Mesenchymal stem cell (in vitro differentiated cells and primary cell): ENCODE results near the gene FAHD1.

Experiments
- DNase-seq: peaks from one replicate; pipeline ENCODE4 v3.0.0-alpha.2; 2013
- H2AFZ ChIP-seq: one replicate; pipeline ENCODE4 v1.6.1; 2013; ENCODE audit warnings: low read depth, mild to moderate bottlenecking, control low read depth, inconsistent platforms, low read length, moderate library complexity
- H2AK5ac ChIP-seq: 2 replicates; pipeline ENCODE4 v1.6.1; 2013; ENCODE audit warnings: low read length, moderate library complexity, mild to moderate bottlenecking, inconsistent platforms; ENCODE audit not compliant: severe bottlenecking
- H2BK120ac ChIP-seq: one replicate; pipeline ENCODE4 v1.6.1; 2013; ENCODE audit warnings: low read depth, mild to moderate bottlenecking, inconsistent platforms, low read length, moderate library complexity
- H2BK12ac ChIP-seq, 2 experiments: one replicate each; pipeline ENCODE4 v1.6.1; 2013; ENCODE audit warnings: inconsistent platforms in 2 of 2, low read length in 2 of 2, mild to moderate bottlenecking in 2 of 2, moderate library complexity in 2 of 2, control low read depth in 1 of 2
- H2BK15ac ChIP-seq: one replicate; pipeline ENCODE4 v1.6.1; 2013; ENCODE audit warnings: mild to moderate bottlenecking, low read depth, inconsistent platforms; ENCODE audit not compliant: poor library complexity, severe bottlenecking
- H2BK5ac ChIP-seq: 2 replicates; pipeline ENCODE4 v1.6.1; 2013; ENCODE audit warnings: low read depth, mild to moderate bottlenecking, low read length, control low read depth, inconsistent platforms; ENCODE audit not compliant: poor library complexity, severe bottlenecking
- H3K14ac ChIP-seq, 2 experiments: one replicate each; pipeline ENCODE4 v1.6.1; 2013; ENCODE audit warnings: inconsistent platforms in 2 of 2, low read length in 2 of 2, control low read depth in 1 of 2, mild to moderate bottlenecking in 1 of 2, moderate library complexity in 1 of 2
- H3K18ac ChIP-seq, 2 experiments: one replicate each; pipeline ENCODE4 v1.6.1; 2013; ENCODE audit warnings: inconsistent platforms in 2 of 2, low read length in 2 of 2, control low read depth in 1 of 2, low read depth in 1 of 2, mild to moderate bottlenecking in 1 of 2
- H3K23ac ChIP-seq, 2 experiments: one replicate each; pipeline ENCODE4 v1.6.1; 2013; ENCODE audit warnings: inconsistent platforms in 2 of 2, low read length in 2 of 2, mild to moderate bottlenecking in 2 of 2, moderate library complexity in 2 of 2, control low read depth in 1 of 2
- H3K27ac ChIP-seq: 2 replicates; pipeline ENCODE4 v1.5.1; 2013; ENCODE audit warnings: mild to moderate bottlenecking, moderate library complexity, low read length, control low read depth, inconsistent platforms; ENCODE audit not compliant: poor library complexity, severe bottlenecking
- H3K27me3 ChIP-seq, 2 experiments: 2 replicates each; pipeline versions ENCODE4 v1.6.1 to v1.7.0; 2013; ENCODE audit warnings: low read length in 2 of 2, mild to moderate bottlenecking in 2 of 2, moderate library complexity in 2 of 2, control low read depth in 1 of 2, inconsistent platforms in 1 of 2; ENCODE audit not compliant: control insufficient read depth in 1 of 2, insufficient read depth in 1 of 2
- H3K36me3 ChIP-seq, 2 experiments: 2 replicates each; pipeline versions ENCODE4 v1.6.1 to v1.7.0; 2013; ENCODE audit warnings: low read length in 2 of 2, control low read depth in 1 of 2, inconsistent platforms in 1 of 2, low read depth in 1 of 2, mild to moderate bottlenecking in 1 of 2; ENCODE audit not compliant: insufficient read depth in 2 of 2, control insufficient read depth in 1 of 2
- H3K4ac ChIP-seq, 2 experiments: one replicate each; pipeline ENCODE4 v1.6.1; 2013; ENCODE audit warnings: inconsistent platforms in 2 of 2, low read length in 2 of 2, mild to moderate bottlenecking in 2 of 2, moderate library complexity in 2 of 2, control low read depth in 1 of 2, low read depth in 1 of 2
- H3K4me1 ChIP-seq: 2 replicates; pipeline ENCODE4 v1.6.1; 2013; ENCODE audit warnings: low read depth, low read length, control low read depth; ENCODE audit not compliant: control insufficient read depth, insufficient read depth
- H3K4me2 ChIP-seq: 2 replicates; pipeline ENCODE4 v1.6.1; 2013; ENCODE audit warnings: low read length, mild to moderate bottlenecking, inconsistent platforms; ENCODE audit not compliant: poor library complexity, severe bottlenecking
- H3K4me3 ChIP-seq, 2 experiments: 2 replicates each; pipeline versions ENCODE4 v1.5.1 to v1.7.0; 2013; ENCODE audit warnings: low read length in 2 of 2, mild to moderate bottlenecking in 2 of 2, control low read depth in 1 of 2, low read depth in 1 of 2; ENCODE audit not compliant: insufficient read depth in 1 of 2
- H3K79me1 ChIP-seq: replicated peaks from 2 replicates; pipeline ENCODE4 v1.6.1; 2013; ENCODE audit warnings: mild to moderate bottlenecking, control low read depth, low read length, inconsistent platforms; ENCODE audit not compliant: poor library complexity, severe bottlenecking
- H3K9ac ChIP-seq: 2 replicates; pipeline ENCODE4 v1.7.0; 2013; ENCODE audit warnings: mild to moderate bottlenecking, low read length, moderate library complexity
- H3K9me3 ChIP-seq: 2 replicates; pipeline ENCODE4 v1.7.0; 2013; ENCODE audit warnings: mild to moderate bottlenecking, low read length; ENCODE audit not compliant: control insufficient read depth
- H4K8ac ChIP-seq: one replicate; pipeline ENCODE4 v1.6.1; 2013; ENCODE audit warnings: inconsistent platforms, mild to moderate bottlenecking, low read length, moderate library complexity
- H4K91ac ChIP-seq: one replicate; pipeline ENCODE4 v1.6.1; 2013; ENCODE audit warnings: mild to moderate bottlenecking, low read length, inconsistent platforms
- WGBS: methylation state at CpG from one replicate; pipeline ENCODE4 v1.1.7; 2013; ENCODE audit warnings: mixed read lengths; 5-methylcytosine and 5-hydroxymethylcytosine counted together

Gene FAHD1

GRCh38 chr16:1820096-1820945, 6.7 kb upstream of the FAHD1 start:
- Histone ChIP-seq H3K27ac (no peak overlapping the region), H2BK12ac (no peak overlapping the region), H3K4ac (no peak overlapping the region), H2BK5ac (no peak overlapping the region), H3K36me3 (peaks cover 32 to 71% of the 10 kb centered on the region in 2 experiments), H3K9ac (no peak overlapping the region), H2AFZ (no peak overlapping the region), H3K4me2 (no peak overlapping the region), H4K91ac (no peak overlapping the region), H3K18ac (no peak overlapping the region), H3K27me3 (no peaks in the 10 kb centered on the region), H2AK5ac (no peak overlapping the region), H3K4me3 (no peak overlapping the region), H3K4me1 (peaks cover 6% of the 10 kb centered on the region), H3K9me3 (no peaks in the 10 kb centered on the region), H3K79me1 (peaks cover 41% of the 10 kb centered on the region), H3K14ac (no peak overlapping the region), H4K8ac (no peak overlapping the region), H3K23ac (no peak overlapping the region), H2BK15ac (no peak overlapping the region), H2BK120ac (no peak overlapping the region)
- 94% methylated on average over 25 of the region's 25 CpGs for WGBS
- no peak for DNase-seq

DNA sequence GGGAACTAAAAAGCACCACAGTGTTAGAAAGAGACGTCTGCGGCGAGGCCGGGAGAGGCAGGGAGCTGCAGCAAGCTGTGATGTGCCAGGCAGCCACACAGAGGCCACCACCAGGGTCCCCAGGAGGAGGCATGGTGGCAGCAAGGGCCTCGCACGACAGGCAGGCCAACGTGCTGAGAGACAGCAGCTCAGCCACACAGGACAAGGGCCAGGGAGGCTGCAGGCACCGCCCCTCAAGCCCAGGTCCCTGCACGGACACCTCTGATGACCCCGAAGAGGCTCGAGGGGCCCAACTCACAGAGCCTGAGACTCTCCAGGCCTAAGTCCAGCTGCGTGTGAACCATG, 6.1 kb upstream of the FAHD1 start:
- no peak overlapping the region for H3K4ac ChIP-seq
- H2AK5ac ChIP-seq, result no peak overlapping the region
- no peak overlapping the region for H4K8ac ChIP-seq
- H3K4me2 ChIP-seq, result no peak overlapping the region
- DNase-seq, result no peak
- no peak overlapping the region for H3K4me3 ChIP-seq
- H3K9me3 ChIP-seq, result no peaks in the 10 kb centered on the region
- no peak overlapping the region for H3K14ac ChIP-seq
- H3K23ac ChIP-seq, result no peak overlapping the region
- 92% methylated on average over 12 of the region's 12 CpGs for WGBS
- H3K18ac ChIP-seq, result no peak overlapping the region
- no peak overlapping the region for H3K9ac ChIP-seq
- H4K91ac ChIP-seq, result no peak overlapping the region
- H2AFZ ChIP-seq, result no peak overlapping the region
- H2BK12ac ChIP-seq, result no peak overlapping the region
- no peak overlapping the region for H3K27ac ChIP-seq
- H3K27me3 ChIP-seq, result no peaks in the 10 kb centered on the region
- H3K79me1 ChIP-seq, result peaks cover 43% of the 10 kb centered on the region
- no peak overlapping the region for H2BK5ac ChIP-seq
- no peak overlapping the region for H2BK120ac ChIP-seq
- H2BK15ac ChIP-seq, result no peak overlapping the region
- H3K36me3 ChIP-seq, result peaks cover 28 to 68% of the 10 kb centered on the region in 2 experiments
- H3K4me1 ChIP-seq, result peaks cover 12% of the 10 kb centered on the region

DNA sequence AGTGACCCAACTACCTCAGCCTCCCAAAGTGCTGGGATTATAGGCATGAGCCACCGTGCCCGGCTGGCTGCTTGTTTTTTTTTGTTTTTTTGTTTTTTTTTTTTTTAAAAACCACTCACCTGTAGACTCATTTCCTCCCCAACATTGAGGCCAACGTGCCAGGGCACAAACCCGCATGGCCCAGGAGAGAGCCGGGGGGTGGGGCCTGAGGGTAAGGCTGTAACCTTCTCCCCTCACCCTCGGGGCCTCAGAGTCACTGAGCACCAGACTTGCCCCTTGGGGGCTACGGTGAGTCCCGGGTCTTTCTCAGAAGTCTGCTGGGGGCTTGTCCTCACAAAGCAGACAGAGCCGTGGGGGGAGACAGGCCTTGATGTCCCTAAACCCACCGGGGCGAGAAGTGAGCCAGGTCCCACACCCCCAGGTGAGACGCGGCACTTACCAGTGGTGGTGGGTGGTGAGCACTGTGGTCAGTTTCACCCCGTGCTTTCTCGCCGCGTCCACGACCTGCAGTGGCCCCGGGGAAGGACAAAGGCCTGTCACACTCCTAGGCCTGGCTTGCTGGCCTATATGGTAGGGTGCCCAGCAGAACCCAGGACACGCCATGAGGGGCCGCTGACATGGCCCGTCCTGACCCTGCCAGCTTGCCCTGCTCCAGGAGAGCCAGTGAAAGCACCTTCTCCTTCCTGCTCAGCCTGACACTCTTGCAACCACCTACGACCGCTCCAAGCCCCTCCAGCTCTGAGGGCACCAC, 5.0 kb upstream of the FAHD1 start:
- Histone ChIP-seq H3K18ac (no peak overlapping the region), H2BK12ac (no peak overlapping the region), H3K23ac (no peak overlapping the region), H3K4me3 (no peak overlapping the region), H3K27me3 (no peaks in the 10 kb centered on the region), H2BK5ac (no peak overlapping the region), H3K14ac (no peak overlapping the region), H4K91ac (no peak overlapping the region), H2AK5ac (no peak overlapping the region), H3K27ac (no peak overlapping the region), H2BK15ac (no peak overlapping the region), H2BK120ac (no peak overlapping the region), H3K4me1 (peaks cover 14% of the 10 kb centered on the region), H3K79me1 (peaks cover 43% of the 10 kb centered on the region), H2AFZ (no peak overlapping the region), H4K8ac (no peak overlapping the region), H3K4me2 (no peak overlapping the region), H3K9ac (no peak overlapping the region), H3K36me3 (peaks cover 20 to 58% of the 10 kb centered on the region in 2 experiments), H3K4ac (no peak overlapping the region), H3K9me3 (no peaks in the 10 kb centered on the region)
- DNase-seq, result no peak
- whole genome bisulfite sequencing, result 97% methylated on average over 22 of the region's 24 CpGs

DNA sequence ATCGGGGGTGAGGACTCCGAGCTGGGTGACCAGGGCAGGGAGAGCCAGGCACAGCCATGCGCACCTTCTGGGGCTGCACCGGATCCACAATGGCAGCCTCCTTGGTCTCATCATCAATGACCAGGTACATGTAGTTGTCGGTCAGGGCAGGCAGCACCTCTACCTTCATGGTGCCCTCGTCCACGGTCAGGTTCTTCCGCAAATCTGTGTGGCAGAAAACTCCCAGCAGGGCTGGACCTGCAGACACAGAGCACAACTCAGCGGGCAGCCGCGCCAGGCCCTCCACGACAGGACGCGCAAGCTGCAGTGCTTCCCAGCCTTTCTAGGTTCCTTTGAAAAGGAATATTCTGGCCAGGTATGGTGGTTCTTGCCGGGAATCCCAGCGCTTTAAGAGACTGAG, 4.2 kb upstream of the FAHD1 start:
- WGBS, result 99% methylated on average over 16 of the region's 16 CpGs

More for the DNA sequence above, 4.2 kb upstream of the FAHD1 start:
- Histone ChIP-seq H3K23ac (no peak overlapping the region), H3K27ac (no peak overlapping the region), H3K36me3 (peaks cover 20 to 50% of the 10 kb centered on the region in 2 experiments), H3K9me3 (no peaks in the 10 kb centered on the region), H3K9ac (no peak overlapping the region), H2AK5ac (no peak overlapping the region), H4K91ac (no peak overlapping the region), H3K4me2 (no peak overlapping the region), H2AFZ (no peak overlapping the region), H2BK5ac (no peak overlapping the region), H3K4me3 (no peak overlapping the region), H4K8ac (no peak overlapping the region), H3K4ac (no peak overlapping the region), H3K79me1 (peaks cover 38% of the 10 kb centered on the region), H3K18ac (no peak overlapping the region), H2BK12ac (no peak overlapping the region), H2BK120ac (no peak overlapping the region), H3K4me1 (peaks cover 14% of the 10 kb centered on the region), H3K27me3 (no peaks in the 10 kb centered on the region), H2BK15ac (no peak overlapping the region), H3K14ac (no peak overlapping the region)
- DNase-seq, result no peak
